Trophoblast cell (in vitro differentiated cells and primary cell): ENCODE data around the gene CLASP1.
A peak's percentile ranks its signal among the peaks of the same experiment; 100 is the strongest.
"Not testable (repeated sequence)": the region's sequence is repeated elsewhere in the genome, so short reads cannot be mapped to it uniquely, and the experiment has no call there.

Experiments used
- DNase-seq, 2 donors: peaks; one replicate each; pipeline ENCODE4 v3.0.0-alpha.2; 2016
- H2AFZ ChIP-seq: 2 replicates; pipeline ENCODE4 v1.6.1; 2013; ENCODE audit warnings: low read length, moderate library complexity, mild to moderate bottlenecking; ENCODE audit not compliant: insufficient read depth, poor library complexity
- H2AK5ac ChIP-seq: 2 replicates; pipeline ENCODE4 v1.6.1; 2013; ENCODE audit warnings: mild to moderate bottlenecking, low read length
- H2BK120ac ChIP-seq: 2 replicates; pipeline ENCODE4 v1.6.1; 2013; ENCODE audit warnings: low read length, mild to moderate bottlenecking, moderate library complexity; ENCODE audit not compliant: insufficient read depth, poor library complexity
- H2BK12ac ChIP-seq: 2 replicates; pipeline ENCODE4 v1.6.1; 2013; ENCODE audit warnings: mild to moderate bottlenecking, low read length, moderate library complexity
- H2BK5ac ChIP-seq: 2 replicates; pipeline ENCODE4 v1.6.1; 2013; ENCODE audit warnings: low read length, low read depth, moderate library complexity, mild to moderate bottlenecking; ENCODE audit not compliant: poor library complexity
- H3K14ac ChIP-seq: 2 replicates; pipeline ENCODE4 v1.6.1; 2013; ENCODE audit warnings: mild to moderate bottlenecking, low read length
- H3K18ac ChIP-seq: 2 replicates; pipeline ENCODE4 v1.6.1; 2013; ENCODE audit warnings: mild to moderate bottlenecking, low read length
- H3K23ac ChIP-seq: 2 replicates; pipeline ENCODE4 v1.6.1; 2013; ENCODE audit warnings: low read length
- H3K27ac ChIP-seq: 2 replicates; pipeline ENCODE4 v1.5.1; 2013; ENCODE audit warnings: low read depth, mild to moderate bottlenecking, inconsistent platforms, low read length, moderate library complexity
- H3K27me3 ChIP-seq: 2 replicates; pipeline ENCODE4 v1.6.1; 2013; ENCODE audit warnings: inconsistent platforms, mild to moderate bottlenecking, low read length, moderate library complexity; ENCODE audit not compliant: insufficient read depth
- H3K36me3 ChIP-seq, 2 experiments: 1 replicate in 1 of 2; 2 replicates in 1 of 2; pipeline ENCODE4 v1.6.1; 2013; ENCODE audit warnings: low read length in 2 of 2, mild to moderate bottlenecking in 2 of 2, moderate library complexity in 1 of 2; ENCODE audit not compliant: insufficient read depth in 2 of 2, control insufficient read depth in 1 of 2
- H3K4ac ChIP-seq: 2 replicates; pipeline ENCODE4 v1.6.1; 2013; ENCODE audit warnings: low read depth, mild to moderate bottlenecking, low read length, moderate library complexity
- H3K4me1 ChIP-seq, 2 experiments: 1 replicate in 1 of 2; 2 replicates in 1 of 2; pipeline ENCODE4 v1.6.1; 2013; ENCODE audit warnings: low read length in 2 of 2, mild to moderate bottlenecking in 2 of 2, moderate library complexity in 1 of 2; ENCODE audit not compliant: insufficient read depth in 2 of 2, control insufficient read depth in 1 of 2
- H3K4me2 ChIP-seq: 2 replicates; pipeline ENCODE4 v1.6.1; 2013; ENCODE audit warnings: inconsistent platforms, mild to moderate bottlenecking, low read length, moderate library complexity
- H3K4me3 ChIP-seq: 2 replicates; pipeline ENCODE4 v1.5.1; 2013; ENCODE audit warnings: mild to moderate bottlenecking, low read depth, low read length, inconsistent platforms
- H3K79me1 ChIP-seq: one replicate; pipeline ENCODE4 v1.6.1; 2013; ENCODE audit warnings: low read length
- H3K79me2 ChIP-seq: 2 replicates; pipeline ENCODE4 v1.6.1; 2013; ENCODE audit warnings: low read length, mild to moderate bottlenecking; ENCODE audit not compliant: control insufficient read depth, insufficient read depth, poor library complexity
- H3K9ac ChIP-seq: 2 replicates; pipeline ENCODE4 v1.6.1; 2013; ENCODE audit warnings: mild to moderate bottlenecking, low read length
- H3K9me3 ChIP-seq: 2 replicates; pipeline ENCODE4 v1.6.1; 2013; ENCODE audit warnings: low read depth, mild to moderate bottlenecking, control low read depth, inconsistent platforms, low read length; ENCODE audit not compliant: insufficient read depth
- H4K12ac ChIP-seq: 2 replicates; pipeline ENCODE4 v1.6.1; 2013; ENCODE audit warnings: low read depth, mild to moderate bottlenecking, low read length, moderate library complexity
- H4K8ac ChIP-seq: 2 replicates; pipeline ENCODE4 v1.6.1; 2013; ENCODE audit warnings: low read depth, mild to moderate bottlenecking, low read length, moderate library complexity
- H4K91ac ChIP-seq: one replicate; pipeline ENCODE4 v1.6.1; 2013; ENCODE audit warnings: low read depth, mild to moderate bottlenecking, low read length, moderate library complexity
- WGBS: extraction: QIAGEN DNeasy Blood & Tissue Kit; methylation state at CpG from one replicate; pipeline ENCODE4 v1.1.7; 2013; ENCODE audit warnings: missing lambda C conversion rate; ENCODE audit not compliant: insufficient read length, insufficient coverage; ENCODE audit errors: extremely low coverage; 5-methylcytosine and 5-hydroxymethylcytosine counted together

Gene CLASP1

DNA sequence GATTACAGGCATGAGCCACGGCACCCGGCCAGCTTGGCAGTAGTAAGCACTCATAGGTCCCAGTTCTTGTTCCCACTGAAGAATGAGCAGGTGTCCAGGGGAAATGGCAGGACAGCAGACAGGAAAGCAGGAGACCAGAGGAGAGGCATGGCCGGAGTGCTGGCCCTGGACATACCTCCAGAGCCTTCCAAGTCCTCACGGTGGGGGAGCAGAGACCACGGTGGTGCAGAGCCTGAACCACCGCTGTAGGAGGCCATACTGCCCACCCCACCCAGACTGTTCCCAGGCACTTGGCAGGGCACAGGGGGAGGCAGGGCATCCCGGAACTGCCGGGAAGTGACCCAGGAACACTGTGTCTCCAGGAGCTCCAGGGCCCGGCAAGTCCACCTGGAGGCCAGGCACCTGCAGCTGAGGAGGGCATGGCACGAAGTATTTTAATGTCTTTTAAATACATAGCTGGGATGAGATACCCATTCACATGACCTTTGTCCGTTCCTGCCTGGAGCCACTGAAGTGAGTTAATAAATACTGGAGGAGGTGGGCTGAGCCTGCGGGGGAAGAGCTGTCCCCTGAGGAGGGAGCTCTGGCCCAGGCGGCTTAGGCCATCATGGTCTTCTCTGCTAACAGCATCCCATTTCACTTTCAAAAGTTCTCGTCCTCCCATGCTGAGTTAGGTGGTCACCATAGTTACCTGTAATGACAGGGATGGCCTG lies 314.5 kb downstream of the CLASP1 start:
- Histone ChIP-seq H3K14ac (no peak overlapping the region), H2BK12ac (no peak overlapping the region), H3K18ac (no peak overlapping the region), H3K23ac (no peak overlapping the region), H3K27ac (no peak overlapping the region), H3K9ac (no peak overlapping the region), H3K4me2 (no peak overlapping the region), H4K12ac (peak overlapping the region; percentile 27), H2AFZ (no peak overlapping the region), H3K4me1 (no peaks in the 10 kb centered on the region), H2AK5ac (no peak overlapping the region), H3K79me2 (no peaks in the 10 kb centered on the region), H3K4ac (no peak overlapping the region), H3K9me3 (no peaks in the 10 kb centered on the region), H4K91ac (no peak overlapping the region), H3K27me3 (no peaks in the 10 kb centered on the region), H3K36me3 (peaks cover 6 to 11% of the 10 kb centered on the region in 2 experiments), H3K79me1 (no peaks in the 10 kb centered on the region), H3K4me3 (peak overlapping the region; percentile 32), H4K8ac (no peak overlapping the region), H2BK120ac (no peak overlapping the region), H2BK5ac (no peak overlapping the region)
- DNase-seq: peak in 1 of 2 donors; percentile 62
- WGBS: no CpG with 5 or more reads among the region's 14 CpGs

DNA sequence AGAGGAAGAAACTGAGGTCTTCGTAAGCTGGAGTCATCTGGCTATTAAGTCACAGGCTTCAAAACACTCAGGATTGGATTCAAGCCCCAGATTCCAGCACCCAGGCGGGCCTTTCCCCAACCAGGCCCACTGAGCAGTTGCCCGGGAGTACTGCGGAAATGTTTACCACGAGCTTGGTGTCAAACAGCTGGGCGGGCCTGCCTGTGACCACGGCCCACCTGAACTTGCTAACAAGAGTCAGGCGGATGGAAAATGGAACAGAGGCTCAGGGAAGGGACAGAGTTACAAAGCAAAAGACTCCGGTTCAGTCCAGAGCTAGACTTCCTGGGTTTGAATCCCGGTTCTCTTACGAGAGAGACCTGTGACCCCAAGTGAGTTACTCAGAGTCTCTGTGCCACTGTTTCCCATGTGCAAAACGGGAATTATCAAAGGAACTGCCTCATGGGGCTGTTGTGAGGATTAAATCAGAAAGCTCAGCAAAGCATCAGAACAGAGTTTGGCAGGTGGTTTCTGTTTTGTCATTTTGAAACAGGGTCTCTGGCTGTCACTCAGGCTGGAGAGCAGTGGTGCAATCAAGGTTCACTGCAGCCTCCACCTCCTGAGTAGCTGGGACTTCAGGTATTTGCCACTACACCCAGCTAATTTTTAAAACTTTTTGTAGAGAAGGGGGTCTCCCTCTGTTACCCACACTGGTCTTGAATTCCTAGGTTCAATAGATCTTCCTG lies 315.3 kb downstream of the CLASP1 start:
- no peak overlapping the region for H3K18ac ChIP-seq
- H4K8ac ChIP-seq: no peak overlapping the region
- H3K36me3 ChIP-seq: peaks cover 6 to 9% of the 10 kb centered on the region in 2 experiments
- WGBS: no CpG with 5 or more reads among the region's 12 CpGs
- no peak for DNase-seq
- H3K27me3 ChIP-seq: no peaks in the 10 kb centered on the region
- H4K91ac ChIP-seq: no peak overlapping the region
- no peak overlapping the region for H3K27ac ChIP-seq
- H2AK5ac ChIP-seq: no peak overlapping the region
- H3K4me3 ChIP-seq: no peak overlapping the region
- no peak overlapping the region for H3K4ac ChIP-seq
- H3K9ac ChIP-seq: no peak overlapping the region
- no peak overlapping the region for H3K23ac ChIP-seq
- no peak overlapping the region for H3K14ac ChIP-seq
- no peak overlapping the region for H2BK12ac ChIP-seq
- H3K4me1 ChIP-seq: no peaks in the 10 kb centered on the region
- no peaks in the 10 kb centered on the region for H3K79me1 ChIP-seq
- no peak overlapping the region for H2BK120ac ChIP-seq
- no peak overlapping the region for H3K4me2 ChIP-seq
- H2BK5ac ChIP-seq: no peak overlapping the region
- H3K79me2 ChIP-seq: no peaks in the 10 kb centered on the region
- H2AFZ ChIP-seq: no peak overlapping the region
- H4K12ac ChIP-seq: no peak overlapping the region
- H3K9me3 ChIP-seq: no peaks in the 10 kb centered on the region

DNA sequence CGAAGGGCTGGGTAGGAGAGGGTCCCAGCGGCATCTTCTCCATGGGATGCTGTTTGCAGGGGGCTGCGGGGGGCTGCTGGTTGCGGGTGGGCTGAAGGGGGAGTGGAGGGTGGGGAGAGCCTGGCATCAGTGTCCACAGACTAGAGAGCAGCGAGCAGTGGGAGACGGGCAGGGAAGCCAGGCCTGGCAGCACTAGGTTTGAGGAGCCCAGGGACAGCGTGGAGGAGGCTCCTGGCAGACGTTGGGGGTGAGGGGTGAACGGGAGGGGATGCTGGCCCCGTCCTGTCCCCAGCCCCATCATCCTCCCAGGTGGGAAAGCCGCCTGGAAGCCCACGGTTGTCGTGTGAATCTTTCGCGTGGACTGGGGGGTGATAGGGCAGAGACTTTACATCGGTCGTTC lies 316.0 kb downstream of the CLASP1 start:
- Histone ChIP-seq H3K27ac (no peak overlapping the region), H4K8ac (no peak overlapping the region), H3K9ac (no peak overlapping the region), H3K9me3 (no peaks in the 10 kb centered on the region), H2BK5ac (no peak overlapping the region), H2AFZ (no peak overlapping the region), H3K27me3 (no peaks in the 10 kb centered on the region), H4K91ac (no peak overlapping the region), H2BK12ac (no peak overlapping the region), H4K12ac (no peak overlapping the region), H3K79me1 (no peaks in the 10 kb centered on the region), H2AK5ac (no peak overlapping the region), H3K4me1 (no peaks in the 10 kb centered on the region), H3K79me2 (no peaks in the 10 kb centered on the region), H3K4ac (no peak overlapping the region), H2BK120ac (no peak overlapping the region), H3K14ac (no peak overlapping the region), H3K4me2 (no peak overlapping the region), H3K18ac (no peak overlapping the region), H3K4me3 (peak overlapping the region; percentile 9), H3K23ac (no peak overlapping the region), H3K36me3 (peaks cover 4% of the 10 kb centered on the region in 2 experiments)
- DNase-seq: no peak
- no CpG with 5 or more reads among the region's 17 CpGs for WGBS

DNA sequence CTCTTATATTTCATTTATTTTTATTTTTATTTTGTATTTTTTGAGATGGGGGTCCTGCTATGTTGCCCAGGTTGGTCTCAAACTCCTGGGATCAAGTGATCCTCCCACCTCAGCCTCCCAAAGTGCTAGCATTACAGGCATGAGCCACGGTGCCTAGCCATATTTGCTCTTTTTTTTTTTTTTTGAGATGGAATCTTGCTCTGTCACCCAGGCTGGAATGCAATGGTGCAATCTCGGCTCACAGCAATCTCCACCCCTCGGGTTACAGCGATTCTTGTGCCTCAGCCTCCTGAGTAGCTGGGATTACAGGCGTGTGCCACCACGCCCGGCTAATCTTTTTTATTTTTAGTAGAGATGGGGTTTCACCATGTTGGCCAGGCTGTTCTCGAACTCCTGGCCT lies 317.9 kb downstream of the CLASP1 start:
- H4K8ac ChIP-seq, H3K9me3 ChIP-seq, H4K91ac ChIP-seq, H3K27ac ChIP-seq, H3K79me1 ChIP-seq, H2AK5ac ChIP-seq, H3K14ac ChIP-seq, H2AFZ ChIP-seq, H3K9ac ChIP-seq, H2BK120ac ChIP-seq, H3K4me2 ChIP-seq, H3K36me3 ChIP-seq, H2BK12ac ChIP-seq, H3K27me3 ChIP-seq, H3K4me1 ChIP-seq, H3K18ac ChIP-seq, H3K23ac ChIP-seq, H4K12ac ChIP-seq, H3K4me3 ChIP-seq, H3K79me2 ChIP-seq, H2BK5ac ChIP-seq, H3K4ac ChIP-seq: not testable (repeated sequence)
- peak; percentile 42 to 81 for DNase-seq
- no CpG with 5 or more reads among the region's 8 CpGs for WGBS
